Stomach (tissue), 9 donors: ENCODE results near the gene ECHDC3. TPM values are rescaled to one million over a fixed set of nuclear protein-coding genes. Genes with fewer than 3 reads are reported as not detected.

Source experiments
- DNase-seq, 2 donors: peaks; one replicate each; pipeline versions ENCODE4 v3.0.0 to v3.0.0-alpha.2; 2013 to 2019
- H3K27ac ChIP-seq, 5 donors: fragments of 200-600 bp in 4 of 5; sonication (generic) in 4 of 5; one replicate each; pipeline ENCODE4 v1.5.1; 2013 to 2019; ENCODE audit warnings: mild to moderate bottlenecking in 1 of 5, moderate library complexity in 1 of 5
- H3K27me3 ChIP-seq, 3 donors: fragments of 200-600 bp; sonication (generic); one replicate each; pipeline ENCODE4 v1.5.1; 2017 to 2019; ENCODE audit warnings: mixed run types in 1 of 3
- H3K36me3 ChIP-seq, 4 donors: fragments of 200-600 bp; sonication (generic); 1 replicate in 3 of 4; 2 replicates in 1 of 4; pipeline ENCODE4 v1.5.1; 2016 to 2019
- H3K4me1 ChIP-seq, 4 donors: fragments of 200-600 bp; sonication (generic); one replicate each; pipeline ENCODE4 v1.5.1; 2016 to 2019
- H3K4me3 ChIP-seq, 4 donors: fragments of 200-600 bp; sonication (generic) in 3 of 4; one replicate each; pipeline ENCODE4 v1.5.1; 2016 to 2019; ENCODE audit warnings: mild to moderate bottlenecking in 1 of 4
- H3K9me3 ChIP-seq, 4 donors: fragments of 200-600 bp; sonication (generic); one replicate each; pipeline ENCODE4 v1.5.1; 2016 to 2019
- CTCF ChIP-seq, 7 experiments: fragments of 450-650 bp in 4 of 7; fragments of 200-600 bp in 3 of 7; sonication (generic) in 3 of 7; IDR thresholded peaks; one replicate each; pipeline ENCODE4 v1.5.1; 2016 to 2019; ENCODE audit warnings: antibody characterized with exemption in 7 of 7, control low read depth in 2 of 7, mild to moderate bottlenecking in 1 of 7
- EP300 ChIP-seq: sonication (generic); formaldehyde crosslinking; IDR thresholded peaks from one replicate; pipeline ENCODE4 v1.6.1; 2017; ENCODE audit warnings: antibody characterized with exemption
- POLR2A ChIP-seq, 4 donors: fragments of 450-650 bp; IDR thresholded peaks; one replicate each; pipeline ENCODE4 v1.6.1; 2016; ENCODE audit warnings: antibody characterized with exemption in 4 of 4, control low read depth in 2 of 4, mild to moderate bottlenecking in 1 of 4, moderate library complexity in 1 of 4
- POLR2AphosphoS5 ChIP-seq, 3 donors: sonication (generic); formaldehyde crosslinking; IDR thresholded peaks; one replicate each; pipeline ENCODE4 v1.6.1; 2016; ENCODE audit warnings: antibody characterized with exemption in 3 of 3
- whole genome bisulfite sequencing, 5 donors: extraction: QIAGEN DNeasy Blood & Tissue Kit in 3 of 5; methylation state at CpG; one replicate each; pipeline versions ENCODE4 v1.1.5 to v1.1.7; 2013 to 2018; 5-methylcytosine and 5-hydroxymethylcytosine counted together
- intact Hi-C: fragments of 100-400 bp; cut with DNase I; formaldehyde crosslinking; loops from one replicate; pipeline ENCODE4 v1.15.1; 2023; ENCODE audit warnings: low total_unique reads
- polyA plus RNA-seq, 3 donors: library from polyadenylated mRNA; stranded (reverse); fragments of 200-250 nt; gene quantifications; one replicate each; pipeline ENCODE4 v1.2.3, GENCODE V29; 2013
- total RNA-seq, 5 donors: library from RNA; depleted of rRNA; stranded (reverse); fragments of >200 nt; gene quantifications; one replicate each; pipeline versions ENCODE4 v1.1.0 to v1.2.3, GENCODE V29; 2014 to 2016
- donor health status: healthy with polysubstance abuse.
- donor health status: Bipolar disorder and iron deficiency.
- donor health status: healthy.

ECHDC3 gene
- total and polyA plus RNA-seq, 8 donors, result 0.58 to 70.6 (median 30.7) TPM

DNA sequence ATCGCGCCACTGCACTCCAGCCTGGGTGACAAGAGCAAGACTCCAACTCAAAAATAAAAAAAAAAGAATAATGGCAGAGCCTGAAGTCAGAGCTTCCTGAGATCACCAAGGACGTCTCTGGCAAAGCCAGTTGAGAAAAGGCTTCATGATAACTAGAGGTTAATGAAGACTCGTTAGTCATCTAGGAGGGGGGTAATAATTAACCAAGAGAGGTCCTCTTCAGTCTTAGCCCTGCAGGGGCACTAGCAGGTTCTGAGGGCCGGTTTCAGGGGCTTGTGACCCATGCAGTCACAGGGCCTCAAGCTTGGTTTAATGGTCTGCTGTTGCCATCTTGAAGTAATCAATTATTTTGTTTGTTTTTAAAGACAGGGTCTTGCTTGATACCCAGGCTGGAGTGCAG is 52.4 kb downstream of the ECHDC3 start:
- Histone ChIP-seq H3K36me3 (no peaks in the 10 kb centered on the region), H3K4me1 (no peaks in the 10 kb centered on the region), H3K27me3 (no peaks in the 10 kb centered on the region), H3K27ac (no peak overlapping the region), H3K4me3 (no peak overlapping the region), H3K9me3 (no peaks in the 10 kb centered on the region)
- no peak for DNase-seq
- 80 to 96% (median 83%) methylated on average over 5 of the region's 5 CpGs for WGBS, 5 donors
- intact Hi-C loops, result no loop called here
- TF ChIP-seq CTCF (IDR thresholded peaks at IDR 0.05) (no peak), EP300 (no peak), POLR2A (IDR thresholded peaks at IDR 0.05) (no peak), POLR2AphosphoS5 (IDR thresholded peaks at IDR 0.05) (no peak)

DNA sequence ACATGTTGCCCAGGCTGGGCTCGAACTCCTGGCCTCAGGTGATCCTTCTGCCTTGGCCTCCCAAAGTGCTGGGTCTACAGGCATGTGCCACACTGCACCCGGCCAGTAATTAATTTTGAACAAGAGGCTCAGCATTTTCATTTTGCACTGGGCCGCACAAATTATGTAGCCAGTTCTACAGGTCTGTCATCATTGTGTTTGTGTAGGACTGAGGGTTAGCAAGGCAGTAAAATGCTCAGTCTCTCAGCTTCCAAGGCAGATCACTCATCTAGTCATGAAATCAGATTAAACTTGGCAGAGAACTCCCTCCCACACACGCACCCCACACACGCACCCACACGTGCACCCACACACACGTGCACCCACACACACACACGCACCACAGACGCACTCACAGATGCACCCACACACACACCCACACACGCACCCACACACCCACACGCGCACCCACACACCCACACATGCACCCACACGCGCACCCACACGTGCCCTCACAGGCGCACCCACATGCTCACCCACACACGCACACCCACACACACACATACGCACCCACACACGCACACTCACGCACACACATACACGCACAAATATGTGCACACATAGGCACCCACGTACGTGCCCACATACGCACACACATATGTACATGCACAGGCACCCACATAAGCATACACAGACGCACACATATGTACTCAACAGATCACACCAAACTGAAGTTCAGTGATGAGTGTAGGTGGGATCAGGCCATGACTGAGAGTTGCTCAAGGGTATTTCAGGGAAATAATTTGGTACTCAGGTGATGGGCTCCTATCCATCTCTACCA is 53.1 kb downstream of the ECHDC3 start:
- Histone ChIP-seq H3K36me3 (no peaks in the 10 kb centered on the region), H3K27ac (no peak overlapping the region), H3K9me3 (no peaks in the 10 kb centered on the region), H3K4me1 (no peaks in the 10 kb centered on the region), H3K27me3 (no peaks in the 10 kb centered on the region), H3K4me3 (no peak overlapping the region)
- TF ChIP-seq POLR2A (IDR thresholded peaks at IDR 0.05), result no peak
- 89 to 92% (median 91%) methylated on average over 25 of the region's 25 CpGs for WGBS, 5 donors
- no peak for DNase-seq
- intact Hi-C loops, result no loop called here

DNA sequence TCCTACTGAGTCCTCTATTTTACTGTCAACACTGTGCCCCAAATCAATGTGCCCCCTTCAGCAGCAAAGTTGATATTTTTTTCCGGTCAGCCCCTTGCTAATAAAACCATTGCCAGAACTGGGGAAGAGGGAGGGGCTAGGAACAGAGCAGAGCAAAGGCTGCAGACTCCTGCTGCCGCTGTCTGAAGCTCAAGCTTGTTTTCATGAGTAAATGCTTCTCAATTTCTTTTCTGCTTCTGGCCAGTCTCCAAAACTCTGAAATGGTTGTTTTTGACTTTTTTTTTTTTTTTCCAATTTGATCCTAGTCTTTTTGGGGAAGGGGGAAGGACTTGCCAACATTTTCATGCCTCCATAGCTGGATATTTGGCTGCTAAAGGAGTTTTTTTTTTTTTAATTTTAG is 54.3 kb downstream of the ECHDC3 start:
- Histone ChIP-seq H3K27me3 (no peaks in the 10 kb centered on the region), H3K9me3 (no peaks in the 10 kb centered on the region), H3K4me3 (no peak overlapping the region), H3K27ac (no peak overlapping the region), H3K4me1 (no peaks in the 10 kb centered on the region), H3K36me3 (no peaks in the 10 kb centered on the region)
- peak in 1 of 2 donors; percentile 40 for DNase-seq
- intact Hi-C loops, result no loop called here
- TF ChIP-seq POLR2A (IDR thresholded peaks at IDR 0.05) (no peak), POLR2AphosphoS5 (IDR thresholded peaks at IDR 0.05) (no peak), CTCF (IDR thresholded peaks at IDR 0.05) (no peak), EP300 (no peak)
- 66 to 88% (median 79%) methylated on average over 2 of the region's 2 CpGs for WGBS, 5 donors

GRCh38 chr10:11797281-11797680 is 55.1 kb downstream of the ECHDC3 start:
- Histone ChIP-seq H3K4me3 (no peak overlapping the region), H3K4me1 (no peaks in the 10 kb centered on the region), H3K9me3 (no peaks in the 10 kb centered on the region), H3K27me3 (no peaks in the 10 kb centered on the region), H3K36me3 (no peaks in the 10 kb centered on the region), H3K27ac (no peak overlapping the region)
- intact Hi-C loops, result no loop called here
- TF ChIP-seq POLR2AphosphoS5 (IDR thresholded peaks at IDR 0.05) (no peak), EP300 (no peak), POLR2A (IDR thresholded peaks at IDR 0.05) (no peak), CTCF (IDR thresholded peaks at IDR 0.05) (no peak)
- WGBS, 5 donors, result 92 to 97% (median 94%) methylated on average over 10 of the region's 10 CpGs
- DNase-seq, result no peak
